Esophagus squamous epithelium (tissue), 4 donors: ENCODE measurements around the gene VPS16.

ENCODE experiments used
- POLR2A ChIP-seq, 4 donors: fragments of 450-650 bp; IDR thresholded peaks; one replicate each; pipeline ENCODE4 v1.6.1; 2017; ENCODE audit warnings: antibody characterized with exemption in 4 of 4, mild to moderate bottlenecking in 4 of 4, moderate library complexity in 3 of 4
- TF ChIP-seq, protein P1 (sequence below), 6 experiments: fragments of 450-650 bp in 4 of 6; fragments of 200-600 bp in 2 of 6; sonication (generic) in 2 of 6; IDR thresholded peaks; one replicate each; pipeline ENCODE4 v1.5.1; 2016 to 2019; ENCODE audit warnings: antibody characterized with exemption in 6 of 6, mild to moderate bottlenecking in 4 of 6, moderate library complexity in 4 of 6

DNA sequence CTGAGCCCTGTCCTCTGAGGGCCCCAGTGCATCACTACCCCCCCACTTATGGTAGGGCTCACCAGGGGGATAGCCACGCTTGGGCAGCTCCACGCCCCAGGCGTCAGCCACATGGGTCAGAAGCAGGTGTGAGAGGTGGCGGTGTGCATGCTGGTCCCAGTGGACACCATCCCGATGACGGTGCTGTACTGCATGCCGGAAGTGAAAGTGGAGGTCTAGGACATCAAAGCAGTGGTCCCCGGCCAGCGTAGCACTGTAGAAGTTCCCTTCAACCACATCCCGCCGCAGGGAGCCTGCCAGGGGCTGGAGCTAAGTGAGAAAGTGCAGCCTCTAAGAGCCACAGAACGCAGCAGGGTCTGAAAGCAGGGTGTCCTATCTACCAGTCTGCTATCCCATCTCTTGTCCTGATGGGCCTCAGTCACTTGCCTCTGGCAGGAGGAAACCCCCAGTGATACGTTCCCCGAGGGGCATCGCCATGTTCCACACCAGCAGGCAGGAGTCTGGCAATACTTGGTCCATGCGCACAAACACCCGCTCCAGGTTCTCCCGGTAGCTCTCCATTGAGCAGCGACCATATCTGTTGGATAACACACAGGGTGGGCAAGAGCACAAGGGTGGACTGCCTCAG is 2.3 kb upstream of the VPS16 start:
- no peak for TF ChIP-seq POLR2A (IDR thresholded peaks at IDR 0.05)
- TF ChIP-seq, protein P1, sequence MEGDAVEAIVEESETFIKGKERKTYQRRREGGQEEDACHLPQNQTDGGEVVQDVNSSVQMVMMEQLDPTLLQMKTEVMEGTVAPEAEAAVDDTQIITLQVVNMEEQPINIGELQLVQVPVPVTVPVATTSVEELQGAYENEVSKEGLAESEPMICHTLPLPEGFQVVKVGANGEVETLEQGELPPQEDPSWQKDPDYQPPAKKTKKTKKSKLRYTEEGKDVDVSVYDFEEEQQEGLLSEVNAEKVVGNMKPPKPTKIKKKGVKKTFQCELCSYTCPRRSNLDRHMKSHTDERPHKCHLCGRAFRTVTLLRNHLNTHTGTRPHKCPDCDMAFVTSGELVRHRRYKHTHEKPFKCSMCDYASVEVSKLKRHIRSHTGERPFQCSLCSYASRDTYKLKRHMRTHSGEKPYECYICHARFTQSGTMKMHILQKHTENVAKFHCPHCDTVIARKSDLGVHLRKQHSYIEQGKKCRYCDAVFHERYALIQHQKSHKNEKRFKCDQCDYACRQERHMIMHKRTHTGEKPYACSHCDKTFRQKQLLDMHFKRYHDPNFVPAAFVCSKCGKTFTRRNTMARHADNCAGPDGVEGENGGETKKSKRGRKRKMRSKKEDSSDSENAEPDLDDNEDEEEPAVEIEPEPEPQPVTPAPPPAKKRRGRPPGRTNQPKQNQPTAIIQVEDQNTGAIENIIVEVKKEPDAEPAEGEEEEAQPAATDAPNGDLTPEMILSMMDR (IDR thresholded peaks at IDR 0.05): no peak
